Nephron (organoid): Measurements from ENCODE around the gene ATF7IP.

ENCODE experiments used
- H3K27ac Mint-ChIP-seq, 3 experiments: 2 replicates each; pipeline ENCODE4 v1.8.0; 2020; ENCODE audit warnings: mixed read lengths in 3 of 3, mild to moderate bottlenecking in 2 of 3, moderate library complexity in 1 of 3
- H3K27me3 Mint-ChIP-seq: 2 replicates; pipeline ENCODE4 v1.8.0; 2021; ENCODE audit warnings: low read depth, mild to moderate bottlenecking, moderate library complexity, mixed read lengths
- H3K36me3 Mint-ChIP-seq: 2 replicates; pipeline ENCODE4 v1.8.0; 2020; ENCODE audit warnings: low read depth, mixed read lengths
- H3K4me1 Mint-ChIP-seq: 2 replicates; pipeline ENCODE4 v1.8.0; 2020; ENCODE audit warnings: mixed read lengths
- H3K4me3 Mint-ChIP-seq, 3 experiments: 2 replicates each; pipeline ENCODE4 v1.8.0; 2020; ENCODE audit warnings: mild to moderate bottlenecking in 3 of 3, mixed read lengths in 3 of 3, moderate library complexity in 2 of 3
- H3K9me3 Mint-ChIP-seq: 2 replicates; pipeline ENCODE4 v1.8.0; 2020; ENCODE audit warnings: mixed read lengths
- CTCF ChIP-seq, 3 experiments: fragments of 200-600 bp; sonication (generic); IDR thresholded peaks; one replicate each; pipeline ENCODE4 v1.5.0; 2021; ENCODE audit warnings: antibody characterized with exemption in 3 of 3; ENCODE audit not compliant: unreplicated experiment in 3 of 3

ATF7IP gene

DNA sequence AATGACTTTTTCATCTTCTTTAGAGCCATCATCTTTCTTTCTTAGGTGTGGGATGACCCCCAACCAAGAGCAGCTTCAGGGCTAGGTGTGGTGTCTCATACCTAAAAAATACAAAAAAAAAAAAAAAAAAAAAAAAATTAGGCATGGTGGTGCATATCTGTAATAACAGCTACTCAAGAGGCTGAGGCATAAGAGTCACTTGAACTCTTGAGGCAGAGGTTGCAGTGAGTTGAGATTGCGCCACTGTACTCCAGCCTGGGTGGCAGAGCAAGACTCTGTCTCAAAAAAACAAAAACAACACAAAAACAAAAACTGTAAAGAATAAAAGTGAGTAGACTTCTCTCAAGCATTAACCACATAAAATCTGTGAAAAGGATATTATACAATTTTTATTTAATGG, 8.0 kb upstream of the ATF7IP start:
- TF ChIP-seq CTCF (IDR thresholded peaks at IDR 0.05; ENCODE audit: unreplicated experiment in 3 of 3): no peak
- H3K4me3 Mint-ChIP-seq: no peak overlapping the region
- H3K9me3 Mint-ChIP-seq: peaks cover 24% of the 10 kb centered on the region
- H3K36me3 Mint-ChIP-seq: peaks cover 14% of the 10 kb centered on the region
- no peak overlapping the region for H3K27ac Mint-ChIP-seq
- no peaks in the 10 kb centered on the region for H3K4me1 Mint-ChIP-seq
- H3K27me3 Mint-ChIP-seq: no peaks in the 10 kb centered on the region

- TF ChIP-seq CTCF (IDR thresholded peaks at IDR 0.05; ENCODE audit: unreplicated experiment in 3 of 3): no peak
- no peak overlapping the region for H3K4me3 Mint-ChIP-seq
- H3K27ac Mint-ChIP-seq: peak overlapping the region in 1 of 3 experiments; percentile 37
- peaks cover 7% of the 10 kb centered on the region for H3K9me3 Mint-ChIP-seq
- no peaks in the 10 kb centered on the region for H3K27me3 Mint-ChIP-seq
- peaks cover 14% of the 10 kb centered on the region for H3K36me3 Mint-ChIP-seq
- H3K4me1 Mint-ChIP-seq: peaks cover 10% of the 10 kb centered on the region
These were observed 3.1 kb upstream of the ATF7IP start for GRCh38 chr12:14362352-14362751.

GRCh38 chr12:14364583-14365271, 755 bp upstream of the ATF7IP start:
- Mint-ChIP-seq H3K4me1 (peaks cover 13% of the 10 kb centered on the region), H3K27me3 (no peaks in the 10 kb centered on the region), H3K9me3 (peaks cover 7% of the 10 kb centered on the region), H3K27ac (peak overlapping the region; percentile 99 to 100 (median 100)), H3K36me3 (peaks cover 29% of the 10 kb centered on the region), H3K4me3 (peak overlapping the region; percentile 84 to 97 (median 90))
- no peak for TF ChIP-seq CTCF (IDR thresholded peaks at IDR 0.05; ENCODE audit: unreplicated experiment in 3 of 3)

DNA sequence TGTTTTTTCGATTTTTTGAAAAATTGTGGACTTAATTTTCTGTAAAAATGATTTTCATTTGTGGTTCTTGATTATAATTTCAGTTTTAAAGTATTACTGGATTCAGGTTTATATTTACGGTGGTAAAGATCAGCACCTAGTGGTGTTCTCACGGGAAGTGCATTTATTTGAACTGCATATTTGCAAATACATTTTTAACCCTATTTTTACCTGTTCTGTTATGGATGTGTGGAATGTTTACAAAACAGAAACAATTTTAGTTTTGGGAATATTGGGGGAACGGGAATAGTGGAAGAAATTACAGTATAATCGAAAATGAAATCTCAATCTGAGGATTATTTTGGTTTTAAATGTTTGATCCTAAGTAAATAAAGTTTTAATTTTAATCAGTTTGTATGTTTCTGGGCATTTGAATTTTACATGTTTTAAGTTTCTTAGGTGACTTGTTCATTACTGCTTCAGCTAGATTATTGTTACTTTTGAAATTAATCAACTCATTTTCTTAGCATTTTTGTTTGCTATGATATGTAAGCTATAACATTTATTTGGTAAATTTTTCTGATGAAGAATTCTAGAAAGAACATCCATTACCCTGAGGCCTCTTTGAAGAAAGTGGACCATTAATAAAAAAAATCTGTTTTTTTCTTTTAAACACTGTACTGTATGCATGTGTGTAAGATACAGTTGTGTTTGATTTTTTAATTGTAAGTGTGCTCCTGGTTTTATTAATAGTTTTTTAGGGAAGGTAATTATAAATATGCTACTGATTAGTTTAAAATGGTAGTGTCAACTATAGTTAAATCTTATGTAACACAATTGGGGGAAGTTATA, 942 bp downstream of the ATF7IP start:
- Mint-ChIP-seq H3K27ac (peak overlapping the region; percentile 99 to 100 (median 100)), H3K4me3 (peak overlapping the region; percentile 84 to 97 (median 90)), H3K4me1 (peaks cover 13% of the 10 kb centered on the region), H3K27me3 (no peaks in the 10 kb centered on the region), H3K9me3 (peaks cover 11% of the 10 kb centered on the region), H3K36me3 (peaks cover 40% of the 10 kb centered on the region)
- TF ChIP-seq CTCF (IDR thresholded peaks at IDR 0.05; ENCODE audit: unreplicated experiment in 3 of 3): peak in 1 of 3 experiments; percentile 45

- no peak for TF ChIP-seq CTCF (IDR thresholded peaks at IDR 0.05; ENCODE audit: unreplicated experiment in 3 of 3)
These were observed 1.7 kb downstream of the ATF7IP start for GRCh38 chr12:14367040-14367661.

More at GRCh38 chr12:14367040-14367661, 1.7 kb downstream of the ATF7IP start:
- H3K9me3 Mint-ChIP-seq: peaks cover 14% of the 10 kb centered on the region
- H3K36me3 Mint-ChIP-seq: peaks cover 43% of the 10 kb centered on the region
- H3K4me1 Mint-ChIP-seq: peaks cover 13% of the 10 kb centered on the region
- peak overlapping the region; percentile 99 to 100 (median 100) for H3K27ac Mint-ChIP-seq
- H3K27me3 Mint-ChIP-seq: no peaks in the 10 kb centered on the region
- peak overlapping the region; percentile 84 to 97 (median 90) for H3K4me3 Mint-ChIP-seq
